Liver (tissue), 9 donors: ENCODE data around the gene PCDH19. TPM values are rescaled to one million over a fixed set of nuclear protein-coding genes. Genes with fewer than 3 reads are reported as not detected.

ENCODE experiments used
- DNase-seq: peaks from one replicate; pipeline ENCODE4 v3.0.0-alpha.2; 2017; ENCODE audit warnings: low spot score
- H3K27ac ChIP-seq, 2 donors: one replicate each; pipeline ENCODE4 v1.7.0; 2013; ENCODE audit warnings: inconsistent platforms in 2 of 2, low read length in 2 of 2, control low read depth in 1 of 2, low read depth in 1 of 2, mild to moderate bottlenecking in 1 of 2
- H3K27me3 ChIP-seq, 4 donors: one replicate each; pipeline versions ENCODE4 v1.6.1 to v1.7.0; 2013; ENCODE audit warnings: low read length in 3 of 4, inconsistent platforms in 1 of 4, mild to moderate bottlenecking in 1 of 4, moderate library complexity in 1 of 4; ENCODE audit not compliant: control insufficient read depth in 4 of 4, insufficient read depth in 4 of 4
- H3K36me3 ChIP-seq, 4 donors: one replicate each; pipeline versions ENCODE4 v1.6.1 to v1.7.0; 2013; ENCODE audit warnings: low read length in 3 of 4, mild to moderate bottlenecking in 3 of 4, low read depth in 1 of 4, moderate library complexity in 1 of 4; ENCODE audit not compliant: control insufficient read depth in 4 of 4, insufficient read depth in 3 of 4
- H3K4me1 ChIP-seq, 4 donors: one replicate each; pipeline versions ENCODE4 v1.6.1 to v1.7.0; 2013; ENCODE audit warnings: low read length in 3 of 4, mild to moderate bottlenecking in 3 of 4, moderate library complexity in 1 of 4; ENCODE audit not compliant: control insufficient read depth in 4 of 4, insufficient read depth in 4 of 4
- H3K4me3 ChIP-seq, 3 donors: one replicate each; pipeline versions ENCODE4 v1.6.1 to v1.7.0; 2013; ENCODE audit warnings: low read length in 3 of 3, control low read depth in 1 of 3, low read depth in 1 of 3, mild to moderate bottlenecking in 1 of 3
- H3K9ac ChIP-seq, 2 donors: one replicate each; pipeline ENCODE4 v1.7.0; 2013; ENCODE audit warnings: low read length in 2 of 2, mild to moderate bottlenecking in 2 of 2, moderate library complexity in 2 of 2, control low read depth in 1 of 2, low read depth in 1 of 2
- H3K9me3 ChIP-seq, 4 donors: one replicate each; pipeline versions ENCODE4 v1.6.1 to v1.7.0; 2013; ENCODE audit warnings: low read length in 3 of 4; ENCODE audit not compliant: control insufficient read depth in 4 of 4
- CTCF ChIP-seq: fragments of 150-350 bp; IDR thresholded peaks from 2 replicates; pipeline ENCODE4 v1.5.1; 2017; ENCODE audit warnings: improper control_type of control experiment, low read depth, low read length; ENCODE audit not compliant: missing input control
- EGR1 ChIP-seq, 2 donors: IDR thresholded peaks; 2 replicates each; pipeline ENCODE4 v1.6.1; 2016 to 2018; ENCODE audit warnings: antibody characterized with exemption in 2 of 2, low read depth in 2 of 2
- FOXA1 ChIP-seq: IDR thresholded peaks from 2 replicates; pipeline ENCODE4 v1.6.1; 2016; ENCODE audit warnings: antibody characterized with exemption
- GABPA ChIP-seq, 2 donors: IDR thresholded peaks in 1 of 2; conservative IDR thresholded peaks in 1 of 2; 2 replicates each; pipeline ENCODE4 v1.6.1; 2016; ENCODE audit warnings: antibody characterized with exemption in 2 of 2, mild to moderate bottlenecking in 1 of 2, moderate library complexity in 1 of 2
- HNF4A ChIP-seq, 2 donors: conservative IDR thresholded peaks; 2 replicates each; pipeline ENCODE4 v1.6.1; 2016; ENCODE audit warnings: antibody characterized with exemption in 2 of 2, mild to moderate bottlenecking in 2 of 2
- HNF4G ChIP-seq: IDR thresholded peaks from 2 replicates; pipeline ENCODE4 v1.6.1; 2016; ENCODE audit warnings: antibody characterized with exemption
- JUND ChIP-seq, 2 donors: IDR thresholded peaks; 2 replicates each; pipeline ENCODE4 v1.6.1; 2016; ENCODE audit warnings: antibody characterized with exemption in 2 of 2
- RAD21 ChIP-seq, 2 donors: IDR thresholded peaks; 2 replicates each; pipeline ENCODE4 v1.6.1; 2016; ENCODE audit warnings: antibody characterized with exemption in 2 of 2, mild to moderate bottlenecking in 2 of 2
- REST ChIP-seq: IDR thresholded peaks from 2 replicates; pipeline ENCODE4 v1.6.1; 2016; ENCODE audit warnings: antibody characterized with exemption, mild to moderate bottlenecking
- RXRA ChIP-seq, 2 donors: IDR thresholded peaks; 2 replicates each; pipeline ENCODE4 v1.6.1; 2017 to 2018; ENCODE audit warnings: antibody characterized with exemption in 2 of 2, mild to moderate bottlenecking in 1 of 2
- SP1 ChIP-seq: IDR thresholded peaks from 2 replicates; pipeline ENCODE4 v1.6.1; 2018; ENCODE audit warnings: antibody characterized with exemption, mild to moderate bottlenecking
- TAF1 ChIP-seq: conservative IDR thresholded peaks from 2 replicates; pipeline ENCODE4 v1.6.1; 2016; ENCODE audit warnings: antibody characterized with exemption, mild to moderate bottlenecking
- YY1 ChIP-seq: IDR thresholded peaks from 2 replicates; pipeline ENCODE4 v1.6.1; 2016; ENCODE audit warnings: antibody characterized with exemption, mild to moderate bottlenecking
- ZBTB33 ChIP-seq: IDR thresholded peaks from 2 replicates; pipeline ENCODE4 v1.6.1; 2016; ENCODE audit warnings: antibody characterized with exemption
- WGBS: extraction: QIAGEN DNeasy Blood & Tissue Kit; methylation state at CpG from one replicate; pipeline ENCODE4 v1.1.7; 2013; 5-methylcytosine and 5-hydroxymethylcytosine counted together
- polyA plus RNA-seq, 2 donors: library from polyadenylated mRNA; stranded (reverse) in 1 of 2; unstranded in 1 of 2; fragments of 200-250 nt in 1 of 2; fragments of >200 nt in 1 of 2; fragmentation: Nextera tagmentation in 1 of 2; extraction: Ambion mirVana in 1 of 2; gene quantifications; one replicate each; pipeline versions ENCODE4 v1.2.1 to v1.2.3, GENCODE V29; 2013 to 2015
- total RNA-seq, 2 donors: library from RNA; depleted of rRNA; stranded (reverse); fragments of >200 nt; gene quantifications; one replicate each; pipeline ENCODE4 v1.2.3, GENCODE V29; 2014
- TF ChIP-seq, protein P1 (sequence below): IDR thresholded peaks from 2 replicates; pipeline ENCODE4 v1.6.1; 2016; ENCODE audit warnings: antibody characterized with exemption
- TF ChIP-seq, protein P2 (sequence below): IDR thresholded peaks from 2 replicates; pipeline ENCODE4 v1.6.1; 2016; ENCODE audit warnings: antibody characterized with exemption
- donor health status: healthy.
- donor health status: healthy.
- donor health status: healthy.
- donor health status: healthy.
- donor health status: healthy.

The PCDH19 gene
- total and polyA plus RNA-seq, 4 donors: 0.03 to 0.44 (median 0.17) TPM; not detected in 1

DNA sequence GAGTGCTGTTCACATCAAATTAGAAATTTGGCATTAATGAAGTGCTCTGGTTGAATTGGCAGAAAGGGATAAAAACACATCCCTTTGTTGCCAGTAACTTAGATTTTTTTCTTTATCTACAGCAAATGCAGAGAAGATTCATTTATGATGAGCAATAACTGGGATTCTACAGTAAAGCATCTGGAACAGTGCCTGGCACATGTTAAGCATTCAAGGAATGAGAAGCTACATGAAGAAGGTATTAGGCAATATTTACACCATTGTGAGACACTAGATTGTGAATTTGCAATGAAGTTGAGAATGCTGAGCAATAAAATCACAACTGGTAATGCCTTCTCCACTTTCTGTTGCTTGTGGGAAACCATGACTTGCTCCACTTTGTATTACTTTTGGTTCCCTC lies 33.5 kb downstream of the PCDH19 start:
- H3K27ac ChIP-seq: no peak overlapping the region
- H3K9me3 ChIP-seq: no peaks in the 10 kb centered on the region
- no peak for DNase-seq
- H3K9ac ChIP-seq: no peak overlapping the region
- H3K4me3 ChIP-seq: no peak overlapping the region
- no peaks in the 10 kb centered on the region for H3K36me3 ChIP-seq
- TF ChIP-seq, protein P1, sequence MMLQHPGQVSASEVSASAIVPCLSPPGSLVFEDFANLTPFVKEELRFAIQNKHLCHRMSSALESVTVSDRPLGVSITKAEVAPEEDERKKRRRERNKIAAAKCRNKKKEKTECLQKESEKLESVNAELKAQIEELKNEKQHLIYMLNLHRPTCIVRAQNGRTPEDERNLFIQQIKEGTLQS: no peak
- TF ChIP-seq CTCF: no peak
- TF ChIP-seq FOXA1: no peak
- TF ChIP-seq EGR1 (IDR thresholded peaks at IDR 0.05; ENCODE audit: low read depth in 2 of 2): no peak
- no peak for TF ChIP-seq GABPA (IDR thresholded peaks at IDR 0.05 in 1 of 2, conservative IDR thresholded peaks at IDR 0.05 in 1 of 2)
- no peak for TF ChIP-seq RXRA (IDR thresholded peaks at IDR 0.05)
- no peaks in the 10 kb centered on the region for H3K27me3 ChIP-seq
- peaks cover 0 to 7% (median 2%) of the 10 kb centered on the region in 4 donors for H3K4me1 ChIP-seq

- no peak for TF ChIP-seq REST
- TF ChIP-seq TAF1: no peak
- TF ChIP-seq SP1: no peak
- TF ChIP-seq YY1: no peak
- TF ChIP-seq GABPA (IDR thresholded peaks at IDR 0.05 in 1 of 2, conservative IDR thresholded peaks at IDR 0.05 in 1 of 2): no peak
- TF ChIP-seq FOXA1: no peak
- TF ChIP-seq JUND (IDR thresholded peaks at IDR 0.05): no peak
- no peak for TF ChIP-seq HNF4G
- TF ChIP-seq, protein P1: no peak
- no peak for TF ChIP-seq EGR1 (IDR thresholded peaks at IDR 0.05; ENCODE audit: low read depth in 2 of 2)
- TF ChIP-seq ZBTB33: no peak
- TF ChIP-seq HNF4A (conservative IDR thresholded peaks at IDR 0.05): no peak
- no peak for TF ChIP-seq RAD21 (IDR thresholded peaks at IDR 0.05)
- TF ChIP-seq CTCF: no peak
- TF ChIP-seq, protein P2, sequence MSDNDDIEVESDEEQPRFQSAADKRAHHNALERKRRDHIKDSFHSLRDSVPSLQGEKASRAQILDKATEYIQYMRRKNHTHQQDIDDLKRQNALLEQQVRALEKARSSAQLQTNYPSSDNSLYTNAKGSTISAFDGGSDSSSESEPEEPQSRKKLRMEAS: no peak
- no peak for TF ChIP-seq RXRA (IDR thresholded peaks at IDR 0.05)
- no peak overlapping the region for H3K4me3 ChIP-seq
Observed at GRCh38 chrX:100373673-100374072, 36.4 kb downstream of the PCDH19 start.

More at GRCh38 chrX:100373673-100374072, 36.4 kb downstream of the PCDH19 start:
- Histone ChIP-seq H3K36me3 (no peaks in the 10 kb centered on the region), H3K9ac (no peak overlapping the region), H3K27me3 (peaks cover 0 to 3% (median 0%) of the 10 kb centered on the region in 4 donors), H3K27ac (no peak overlapping the region), H3K4me1 (no peaks in the 10 kb centered on the region), H3K9me3 (no peaks in the 10 kb centered on the region)
- WGBS: 71% methylated on average over 2 of the region's 2 CpGs
- DNase-seq: no peak
